ENCODE data around the gene DMXL2. TPM values are rescaled to one million over a fixed set of nuclear protein-coding genes. Genes with fewer than 3 reads are reported as not detected.

The DMXL2 gene
- total and polyA plus RNA-seq, 2 experiments from 2014 or later, result 3.6 to 17.6 TPM

GRCh38 chr15:51516291-51516690 lies 106.3 kb downstream of the DMXL2 start:
- DNase-seq, result no peak
- in situ Hi-C loops (cut with MboI), result no loop called here
- Histone ChIP-seq H2AFZ (no peak overlapping the region), H3K27me3 (replicated peaks; ENCODE audit: insufficient read depth) (no peaks in the 10 kb centered on the region), H3K9me2 (ENCODE audit: insufficient read depth) (no peaks in the 10 kb centered on the region; the same call in 1 of the 2 replicates), H3K4me2 (ENCODE audit: unreplicated experiment) (no peak overlapping the region), H3K27ac (no peak overlapping the region), H3F3A (ENCODE audit: insufficient read depth) (no peaks in the 10 kb centered on the region), H3K79me2 (ENCODE audit: insufficient read depth) (no peaks in the 10 kb centered on the region), H3K9ac (no peak overlapping the region), H3K9me3 (ENCODE audit: low read depth) (no peaks in the 10 kb centered on the region), H3K4me3 (no peak overlapping the region), H4K20me1 (ENCODE audit: insufficient read depth) (no peaks in the 10 kb centered on the region), H3K4me1 (ENCODE audit: insufficient read depth) (no peaks in the 10 kb centered on the region), H3K36me3 (ENCODE audit: low read depth) (0 out of 2 replicates have a peak, but pooled peaks cover 3% of the 10 kb centered on the region)
- no peak for TF ChIP-seq EZH2phosphoT487 (IDR thresholded peaks at IDR 0.05; ENCODE audit: insufficient read depth, low read depth)
- TF ChIP-seq EZH2 (IDR thresholded peaks at IDR 0.05; ENCODE audit: insufficient read depth, poor library complexity, severe bottlenecking), result no peak
- WGBS, 2 experiments (ENCODE audit: low coverage in 1 of 2, low lambda C conversion rate in 2 of 2, missing lambda C conversion rate in 2 of 2), result 93 to 100% methylated on average over 1 of the region's 1 CpG

- Histone ChIP-seq H3K4me1 (ENCODE audit: insufficient read depth) (no peaks in the 10 kb centered on the region), H3K9ac (no peak overlapping the region), H3K9me3 (ENCODE audit: low read depth) (no peaks in the 10 kb centered on the region), H3K9me2 (ENCODE audit: insufficient read depth) (no peaks in the 10 kb centered on the region), H3K27ac (no peak overlapping the region), H3K27me3 (replicated peaks; ENCODE audit: insufficient read depth) (no peaks in the 10 kb centered on the region), H3K4me2 (ENCODE audit: unreplicated experiment) (no peak overlapping the region), H3K79me2 (ENCODE audit: insufficient read depth) (no peaks in the 10 kb centered on the region), H4K20me1 (ENCODE audit: insufficient read depth) (no peaks in the 10 kb centered on the region), H3K36me3 (ENCODE audit: low read depth) (peaks cover 8% of the 10 kb centered on the region; the same call in 1 of the 2 replicates), H2AFZ (no peak overlapping the region), H3K4me3 (no peak overlapping the region), H3F3A (ENCODE audit: insufficient read depth) (no peaks in the 10 kb centered on the region)
- TF ChIP-seq EZH2 (IDR thresholded peaks at IDR 0.05; ENCODE audit: insufficient read depth, poor library complexity, severe bottlenecking) (no peak), EZH2phosphoT487 (IDR thresholded peaks at IDR 0.05; ENCODE audit: insufficient read depth, low read depth) (no peak)
- in situ Hi-C loops (cut with MboI), result no loop called here
- DNase-seq, result no peak
- 100% methylated on average over 1 of the region's 1 CpG for WGBS, 2 experiments (ENCODE audit: low coverage in 1 of 2, low lambda C conversion rate in 2 of 2, missing lambda C conversion rate in 2 of 2)
Observed at GRCh38 chr15:51505251-51505650, 117.3 kb downstream of the DMXL2 start.

GRCh38 chr15:51503003-51503402 lies 119.6 kb downstream of the DMXL2 start:
- no peak for TF ChIP-seq EZH2 (IDR thresholded peaks at IDR 0.05; ENCODE audit: insufficient read depth, poor library complexity, severe bottlenecking)
- no peak for TF ChIP-seq EZH2phosphoT487 (IDR thresholded peaks at IDR 0.05; ENCODE audit: insufficient read depth, low read depth)
- no peaks in the 10 kb centered on the region for H3K9me2 ChIP-seq (ENCODE audit: insufficient read depth)
- no peaks in the 10 kb centered on the region for H3K4me1 ChIP-seq (ENCODE audit: insufficient read depth)
- peaks cover 8% of the 10 kb centered on the region; the same call in 1 of the 2 replicates for H3K36me3 ChIP-seq (ENCODE audit: low read depth)
- no peaks in the 10 kb centered on the region for H3F3A ChIP-seq (ENCODE audit: insufficient read depth)
- H3K4me3 ChIP-seq, result no peak overlapping the region
- H3K9ac ChIP-seq, result no peak overlapping the region
- H2AFZ ChIP-seq, result no peak overlapping the region
- H3K9me3 ChIP-seq (ENCODE audit: low read depth), result no peaks in the 10 kb centered on the region
- H3K79me2 ChIP-seq (ENCODE audit: insufficient read depth), result no peaks in the 10 kb centered on the region
- H3K27me3 ChIP-seq (replicated peaks; ENCODE audit: insufficient read depth), result no peaks in the 10 kb centered on the region
- no peak for DNase-seq
- no peaks in the 10 kb centered on the region for H4K20me1 ChIP-seq (ENCODE audit: insufficient read depth)
- no peak overlapping the region for H3K4me2 ChIP-seq (ENCODE audit: unreplicated experiment)
- H3K27ac ChIP-seq, result no peak overlapping the region
- in situ Hi-C loops (cut with MboI), result no loop called here

GRCh38 chr15:51499379-51499976 lies 123.1 kb downstream of the DMXL2 start:
- no peaks in the 10 kb centered on the region for H3K79me2 ChIP-seq (ENCODE audit: insufficient read depth)
- H3K4me1 ChIP-seq (ENCODE audit: insufficient read depth), result peaks cover 7% of the 10 kb centered on the region; the same call in 1 of the 2 replicates
- in situ Hi-C loops (cut with MboI), result no loop called here
- no peak overlapping the region for H3K9ac ChIP-seq
- no peaks in the 10 kb centered on the region for H3K9me3 ChIP-seq (ENCODE audit: low read depth)
- peak; percentile 37 for DNase-seq
- TF ChIP-seq EZH2phosphoT487 (IDR thresholded peaks at IDR 0.05; ENCODE audit: insufficient read depth, low read depth), result no peak
- TF ChIP-seq EZH2 (IDR thresholded peaks at IDR 0.05; ENCODE audit: insufficient read depth, poor library complexity, severe bottlenecking), result no peak
- H2AFZ ChIP-seq, result no peak overlapping the region
- no peak overlapping the region for H3K4me3 ChIP-seq
- no peaks in the 10 kb centered on the region for H3K27me3 ChIP-seq (replicated peaks; ENCODE audit: insufficient read depth)
- no peak overlapping the region for H3K27ac ChIP-seq
- WGBS, 2 experiments (ENCODE audit: low coverage in 1 of 2, low lambda C conversion rate in 2 of 2, missing lambda C conversion rate in 2 of 2), result 82 to 89% methylated on average over 5 of the region's 5 CpGs
- no peak overlapping the region for H3K4me2 ChIP-seq (ENCODE audit: unreplicated experiment)
- no peaks in the 10 kb centered on the region for H3K9me2 ChIP-seq (ENCODE audit: insufficient read depth)
- H3F3A ChIP-seq (ENCODE audit: insufficient read depth), result no peaks in the 10 kb centered on the region
- H3K36me3 ChIP-seq (ENCODE audit: low read depth), result no peaks in the 10 kb centered on the region
- no peaks in the 10 kb centered on the region for H4K20me1 ChIP-seq (ENCODE audit: insufficient read depth)
